Osteocyte (in vitro differentiated cells): ENCODE data around the gene ZFTA. TPM values are rescaled to one million over a fixed set of nuclear protein-coding genes. Genes with fewer than 3 reads are reported as not detected.

Experiments used
- DNase-seq: peaks from one replicate; pipeline ENCODE4 v3.0.0; 2021; ENCODE audit warnings: mixed read lengths; ENCODE audit not compliant: unreplicated experiment; ENCODE audit errors: extremely low spot score
- H3K27ac Mint-ChIP-seq: one replicate; pipeline ENCODE4 v1.8.0; 2021; ENCODE audit warnings: mild to moderate bottlenecking, mixed read lengths; ENCODE audit not compliant: unreplicated experiment
- H3K27me3 Mint-ChIP-seq: one replicate; pipeline ENCODE4 v1.8.0; 2021; ENCODE audit warnings: mixed read lengths; ENCODE audit not compliant: unreplicated experiment
- H3K36me3 Mint-ChIP-seq: one replicate; pipeline ENCODE4 v1.8.0; 2021; ENCODE audit warnings: mixed read lengths; ENCODE audit not compliant: unreplicated experiment
- H3K4me1 Mint-ChIP-seq: one replicate; pipeline ENCODE4 v1.8.0; 2021; ENCODE audit warnings: mixed read lengths; ENCODE audit not compliant: unreplicated experiment
- H3K4me3 Mint-ChIP-seq: one replicate; pipeline ENCODE4 v1.8.0; 2021; ENCODE audit warnings: mild to moderate bottlenecking, moderate library complexity, mixed read lengths; ENCODE audit not compliant: unreplicated experiment
- H3K9me3 Mint-ChIP-seq: one replicate; pipeline ENCODE4 v1.8.0; 2021; ENCODE audit warnings: mixed read lengths; ENCODE audit not compliant: unreplicated experiment
- CTCF ChIP-seq: fragments of 200-600 bp; sonication (generic); IDR thresholded peaks from 2 replicates; pipeline ENCODE4 v1.5.0; 2021; ENCODE audit warnings: antibody characterized with exemption, mild to moderate bottlenecking, moderate library complexity
- long read RNA-seq: library from polyadenylated mRNA; unstranded; transcript quantifications from one replicate; pipeline ENCODE4 v2.0.0, GENCODE V29; 2021
- total RNA-seq: library from RNA; stranded (reverse); gene quantifications from 2 replicates; pipeline ENCODE4 v1.2.1, GENCODE V29; 2021

Gene ZFTA
- total RNA-seq = 32.1 and 34.3 TPM in 2 replicates
- long read RNA-seq, partial matches to known transcripts = 0 of 25 reads
- long read RNA-seq, other reads (novel, unspliced or antisense) = 25 of 25 reads

GRCh38 chr11:63768237-63769041 lies at the start of gene ZFTA:
Gene ZFTA (minus strand): TSS chr11:63768775. CDS start chr11:63768622, 153 bp downstream.
- H3K27ac Mint-ChIP-seq = peak within 1 kb of the TSS; percentile 91
- TF ChIP-seq CTCF = peak; percentile 77
- peak; percentile 89 for DNase-seq
- H3K4me3 Mint-ChIP-seq = peak within 1 kb of the TSS; percentile 89
- H3K4me1 Mint-ChIP-seq = peaks cover 28% of the 10 kb centered on the region
- no peaks in the 10 kb centered on the region for H3K27me3 Mint-ChIP-seq
- no peaks in the 10 kb centered on the region for H3K9me3 Mint-ChIP-seq
- peaks cover 6% of the 10 kb centered on the region for H3K36me3 Mint-ChIP-seq

DNA sequence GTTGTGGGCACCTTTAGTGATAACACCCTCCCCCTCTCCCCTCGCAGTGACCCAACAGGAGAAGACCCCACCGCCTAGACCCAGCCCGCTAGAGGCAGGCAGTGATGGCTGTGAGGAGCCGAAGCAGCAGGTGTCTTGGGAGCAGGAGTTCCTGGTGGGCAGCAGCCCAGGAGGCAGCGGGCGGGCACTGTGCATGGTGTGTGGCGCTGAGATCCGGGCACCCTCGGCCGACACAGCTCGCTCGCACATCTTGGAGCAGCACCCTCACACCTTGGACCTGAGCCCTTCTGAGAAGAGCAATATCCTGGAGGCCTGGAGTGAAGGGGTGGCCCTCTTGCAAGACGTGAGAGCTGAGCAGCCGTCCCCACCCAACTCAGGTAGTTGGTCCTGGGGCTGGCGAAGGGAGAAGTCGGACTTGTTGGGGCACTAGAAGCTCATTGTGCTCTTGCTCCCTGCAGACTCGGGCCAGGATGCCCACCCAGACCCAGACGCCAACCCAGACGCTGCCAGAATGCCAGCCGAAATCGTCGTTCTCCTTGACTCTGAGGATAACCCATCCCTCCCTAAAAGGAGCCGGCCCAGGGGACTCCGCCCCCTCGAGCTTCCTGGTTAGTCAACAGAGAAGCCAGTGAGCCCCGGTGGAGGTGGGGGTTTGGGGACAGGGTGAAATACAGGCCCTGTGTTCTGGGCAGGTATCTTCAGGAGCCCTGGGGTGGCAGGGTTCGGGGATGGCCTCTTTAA lies 49.4 kb upstream of the ZFTA start:
- DNase-seq = no peak
- Mint-ChIP-seq H3K27ac (no peak overlapping the region), H3K4me3 (no peak overlapping the region), H3K27me3 (no peaks in the 10 kb centered on the region), H3K36me3 (peaks cover 35% of the 10 kb centered on the region), H3K9me3 (no peaks in the 10 kb centered on the region), H3K4me1 (peaks cover 19% of the 10 kb centered on the region)
- TF ChIP-seq CTCF = no peak

DNA sequence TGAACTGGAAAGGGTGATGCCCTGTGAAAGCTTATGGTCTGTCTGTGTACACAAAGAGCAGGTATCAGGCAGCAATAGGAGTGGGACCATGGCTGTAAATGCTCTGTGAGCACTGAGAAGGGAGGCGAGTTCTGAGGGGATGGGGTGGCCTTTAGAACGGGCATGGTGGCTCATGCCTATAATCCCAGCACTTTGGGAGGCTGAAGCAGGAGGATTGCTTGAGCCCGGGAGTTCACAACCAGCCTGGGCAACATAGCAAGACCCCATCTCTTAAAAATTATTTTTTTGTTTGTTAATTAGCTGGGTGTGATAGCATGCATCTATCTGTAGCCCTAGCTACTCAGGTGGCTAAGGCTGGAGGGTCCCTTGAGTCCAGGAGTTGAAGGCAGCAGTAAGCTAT lies 48.2 kb upstream of the ZFTA start:
- no peaks in the 10 kb centered on the region for H3K27me3 Mint-ChIP-seq
- H3K4me3 Mint-ChIP-seq = no peak overlapping the region
- no peak for TF ChIP-seq CTCF
- no peaks in the 10 kb centered on the region for H3K9me3 Mint-ChIP-seq
- H3K27ac Mint-ChIP-seq = no peak overlapping the region
- peaks cover 29% of the 10 kb centered on the region for H3K36me3 Mint-ChIP-seq
- peaks cover 30% of the 10 kb centered on the region for H3K4me1 Mint-ChIP-seq
- no peak for DNase-seq

DNA sequence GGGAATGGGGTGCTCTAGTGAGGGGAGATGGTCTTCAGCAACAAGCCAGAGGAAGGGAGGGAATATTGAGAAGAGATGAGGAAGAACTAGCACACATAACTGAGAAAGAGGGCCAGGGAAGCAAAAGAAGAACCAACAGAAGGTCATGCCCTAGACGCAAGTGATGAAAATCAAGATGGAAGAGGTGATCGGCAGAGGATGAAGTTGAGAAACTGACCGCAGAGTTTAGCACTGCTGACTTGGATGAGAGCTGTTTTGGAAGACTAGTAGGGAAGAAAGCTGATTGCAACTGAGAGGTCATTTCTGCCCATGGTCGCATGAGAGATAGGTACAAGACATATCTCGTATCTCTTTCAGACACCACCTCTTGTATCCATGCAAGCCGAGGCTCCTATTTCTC lies 47.6 kb upstream of the ZFTA start:
- TF ChIP-seq CTCF = no peak
- Mint-ChIP-seq H3K27ac (no peak overlapping the region), H3K36me3 (peaks cover 24% of the 10 kb centered on the region), H3K4me1 (peaks cover 32% of the 10 kb centered on the region), H3K4me3 (no peak overlapping the region), H3K9me3 (no peaks in the 10 kb centered on the region), H3K27me3 (no peaks in the 10 kb centered on the region)
- DNase-seq = no peak

DNA sequence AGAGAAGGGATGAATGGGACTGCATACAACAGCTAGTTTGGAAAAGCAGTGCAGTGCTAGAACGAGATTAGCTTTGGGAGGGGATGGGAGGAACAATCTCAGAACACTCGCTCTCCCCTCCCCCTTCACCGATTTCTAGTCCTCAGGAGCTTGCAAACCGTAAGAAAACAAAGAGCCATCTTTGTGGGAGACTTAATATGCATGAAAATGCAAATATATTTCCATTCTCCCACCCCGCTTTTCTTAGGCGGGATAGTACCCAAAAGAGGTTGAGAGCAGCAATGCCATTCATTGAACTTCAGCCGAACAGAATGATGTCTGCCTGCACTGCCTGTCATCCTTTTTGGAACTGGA lies 45.8 kb upstream of the ZFTA start:
- DNase-seq = no peak
- peak overlapping the region; percentile 86 for H3K4me3 Mint-ChIP-seq
- peak overlapping the region; percentile 29 for H3K27ac Mint-ChIP-seq
- no peaks in the 10 kb centered on the region for H3K9me3 Mint-ChIP-seq
- H3K27me3 Mint-ChIP-seq = no peaks in the 10 kb centered on the region
- no peak for TF ChIP-seq CTCF
- peaks cover 15% of the 10 kb centered on the region for H3K36me3 Mint-ChIP-seq
- peaks cover 32% of the 10 kb centered on the region for H3K4me1 Mint-ChIP-seq
